ENCODE measurements around the gene PCDH9.

GRCh38 chr13:66532845-66533244, 697.3 kb downstream of the PCDH9 start:
- TF ChIP-seq POLR2A (IDR thresholded peaks at IDR 0.05) (no peak), CTCF (IDR thresholded peaks at IDR 0.05) (no peak)

Data from right lobe of liver (tissue), 4 donors.